ENCODE measurements around the gene INPP4B. TPM values are rescaled to one million over a fixed set of nuclear protein-coding genes. Genes with fewer than 3 reads are reported as not detected.
A peak's percentile ranks its signal among the peaks of the same experiment; 100 is the strongest.

Gene INPP4B
- total RNA-seq, 1 experiment from 2014 or later, result 114 TPM

DNA sequence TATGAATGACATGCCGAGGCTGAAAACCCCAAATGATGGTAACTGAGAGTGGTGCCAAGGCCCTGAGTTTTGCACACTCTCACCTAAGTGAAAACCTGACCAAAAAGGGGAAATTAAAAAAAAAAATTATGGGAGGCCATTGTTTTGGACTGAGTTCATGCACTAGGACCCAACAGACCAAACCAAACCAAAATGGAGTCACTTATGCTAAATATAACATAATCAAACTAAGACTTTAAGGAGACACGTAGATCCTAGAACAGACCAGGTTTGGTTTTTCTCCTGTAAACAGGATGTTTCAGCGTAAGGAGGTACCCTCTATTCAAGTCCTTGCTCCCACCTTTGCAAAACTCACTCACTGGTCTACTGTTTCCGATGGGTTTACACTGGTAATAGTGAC lies 453.0 kb downstream of the INPP4B start:
- no TSS peak for BruUV-seq (replicated peaks)
- no peaks in the 10 kb centered on the region for H3K27me3 Mint-ChIP-seq (ENCODE audit: unreplicated experiment)
- peaks cover 20% of the 10 kb centered on the region for H3K36me3 Mint-ChIP-seq (ENCODE audit: insufficient read depth, unreplicated experiment)

DNA sequence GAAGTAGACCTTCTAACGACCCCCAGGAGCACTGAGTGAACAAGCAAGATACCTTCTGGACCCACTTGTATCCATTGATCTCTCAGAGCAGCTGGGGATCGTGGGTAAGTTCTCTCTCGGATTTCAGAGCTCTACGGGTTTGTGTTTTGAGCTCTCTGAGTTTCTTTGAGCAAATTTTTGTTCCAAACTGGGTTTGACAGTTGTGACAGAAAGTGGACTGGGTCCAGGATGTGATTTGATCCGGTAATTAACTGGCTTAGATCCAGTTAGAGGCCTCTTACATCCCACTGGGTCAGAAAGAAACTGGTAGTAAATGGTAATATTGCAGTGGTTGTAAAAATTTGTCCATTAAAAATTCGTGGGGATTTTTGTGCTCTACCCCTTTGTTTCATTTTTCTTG lies 459.2 kb downstream of the INPP4B start:
- H3K27me3 Mint-ChIP-seq (ENCODE audit: unreplicated experiment), result no peaks in the 10 kb centered on the region

More for the DNA sequence above, 453.0 kb downstream of the INPP4B start:
- TF ChIP-seq, protein P1, sequence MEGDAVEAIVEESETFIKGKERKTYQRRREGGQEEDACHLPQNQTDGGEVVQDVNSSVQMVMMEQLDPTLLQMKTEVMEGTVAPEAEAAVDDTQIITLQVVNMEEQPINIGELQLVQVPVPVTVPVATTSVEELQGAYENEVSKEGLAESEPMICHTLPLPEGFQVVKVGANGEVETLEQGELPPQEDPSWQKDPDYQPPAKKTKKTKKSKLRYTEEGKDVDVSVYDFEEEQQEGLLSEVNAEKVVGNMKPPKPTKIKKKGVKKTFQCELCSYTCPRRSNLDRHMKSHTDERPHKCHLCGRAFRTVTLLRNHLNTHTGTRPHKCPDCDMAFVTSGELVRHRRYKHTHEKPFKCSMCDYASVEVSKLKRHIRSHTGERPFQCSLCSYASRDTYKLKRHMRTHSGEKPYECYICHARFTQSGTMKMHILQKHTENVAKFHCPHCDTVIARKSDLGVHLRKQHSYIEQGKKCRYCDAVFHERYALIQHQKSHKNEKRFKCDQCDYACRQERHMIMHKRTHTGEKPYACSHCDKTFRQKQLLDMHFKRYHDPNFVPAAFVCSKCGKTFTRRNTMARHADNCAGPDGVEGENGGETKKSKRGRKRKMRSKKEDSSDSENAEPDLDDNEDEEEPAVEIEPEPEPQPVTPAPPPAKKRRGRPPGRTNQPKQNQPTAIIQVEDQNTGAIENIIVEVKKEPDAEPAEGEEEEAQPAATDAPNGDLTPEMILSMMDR (IDR thresholded peaks at IDR 0.05; ENCODE audit: unreplicated experiment), result no peak
- CTCF ChIA-PET, result no interaction called here
- intact Hi-C loops (cut with micrococcal nuclease; ENCODE audit: unreplicated experiment), result no loop called here
- Mint-ChIP-seq H3K4me3 (ENCODE audit: low read depth, unreplicated experiment) (no peak overlapping the region), H3K9me3 (ENCODE audit: low read depth, unreplicated experiment) (no peaks in the 10 kb centered on the region), H3K4me1 (ENCODE audit: low read depth, unreplicated experiment) (peaks cover 22% of the 10 kb centered on the region), H3K27ac (ENCODE audit: unreplicated experiment) (no peak overlapping the region)
- DNase-seq, result no peak

DNA sequence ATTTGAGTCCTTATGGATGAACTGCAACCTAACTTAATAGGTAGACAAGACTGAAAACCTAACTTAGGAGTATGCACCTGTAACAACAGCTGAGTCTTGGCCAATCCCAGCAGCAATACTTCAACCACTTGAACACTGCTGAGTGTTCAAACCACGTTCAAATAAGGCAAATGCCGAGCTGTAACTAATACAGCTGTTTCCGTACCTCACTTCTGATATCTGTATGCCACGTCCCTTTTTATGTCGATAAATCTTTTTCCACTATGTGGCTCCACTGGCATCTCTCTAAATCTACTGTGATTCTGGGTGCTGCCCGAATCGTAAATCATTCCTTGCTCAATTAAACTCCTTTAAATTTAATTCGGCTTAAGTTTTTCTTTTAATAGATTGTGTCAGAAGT lies 459.7 kb downstream of the INPP4B start:
- no peak for DNase-seq
- intact Hi-C loops (cut with micrococcal nuclease; ENCODE audit: unreplicated experiment), result no loop called here
- Mint-ChIP-seq H3K27me3 (ENCODE audit: unreplicated experiment) (no peaks in the 10 kb centered on the region), H3K4me1 (ENCODE audit: low read depth, unreplicated experiment) (peaks cover 10% of the 10 kb centered on the region), H3K9me3 (ENCODE audit: low read depth, unreplicated experiment) (no peaks in the 10 kb centered on the region), H3K4me3 (ENCODE audit: low read depth, unreplicated experiment) (no peak overlapping the region), H3K36me3 (ENCODE audit: insufficient read depth, unreplicated experiment) (peaks cover 11% of the 10 kb centered on the region), H3K27ac (ENCODE audit: unreplicated experiment) (no peak overlapping the region)
- no TSS peak for BruUV-seq (replicated peaks)
- TF ChIP-seq, protein P1 (IDR thresholded peaks at IDR 0.05; ENCODE audit: unreplicated experiment), result no peak
- CTCF ChIA-PET, result no interaction called here

More for the DNA sequence above, 459.2 kb downstream of the INPP4B start:
- CTCF ChIA-PET, result no interaction called here
- BruUV-seq (replicated peaks), result no TSS peak
- Mint-ChIP-seq H3K27ac (ENCODE audit: unreplicated experiment) (no peak overlapping the region), H3K9me3 (ENCODE audit: low read depth, unreplicated experiment) (no peaks in the 10 kb centered on the region), H3K4me1 (ENCODE audit: low read depth, unreplicated experiment) (peaks cover 10% of the 10 kb centered on the region), H3K36me3 (ENCODE audit: insufficient read depth, unreplicated experiment) (peaks cover 11% of the 10 kb centered on the region), H3K4me3 (ENCODE audit: low read depth, unreplicated experiment) (no peak overlapping the region)
- intact Hi-C loops (cut with micrococcal nuclease; ENCODE audit: unreplicated experiment), result no loop called here
- TF ChIP-seq, protein P1 (IDR thresholded peaks at IDR 0.05; ENCODE audit: unreplicated experiment), result no peak
- no peak for DNase-seq

DNA sequence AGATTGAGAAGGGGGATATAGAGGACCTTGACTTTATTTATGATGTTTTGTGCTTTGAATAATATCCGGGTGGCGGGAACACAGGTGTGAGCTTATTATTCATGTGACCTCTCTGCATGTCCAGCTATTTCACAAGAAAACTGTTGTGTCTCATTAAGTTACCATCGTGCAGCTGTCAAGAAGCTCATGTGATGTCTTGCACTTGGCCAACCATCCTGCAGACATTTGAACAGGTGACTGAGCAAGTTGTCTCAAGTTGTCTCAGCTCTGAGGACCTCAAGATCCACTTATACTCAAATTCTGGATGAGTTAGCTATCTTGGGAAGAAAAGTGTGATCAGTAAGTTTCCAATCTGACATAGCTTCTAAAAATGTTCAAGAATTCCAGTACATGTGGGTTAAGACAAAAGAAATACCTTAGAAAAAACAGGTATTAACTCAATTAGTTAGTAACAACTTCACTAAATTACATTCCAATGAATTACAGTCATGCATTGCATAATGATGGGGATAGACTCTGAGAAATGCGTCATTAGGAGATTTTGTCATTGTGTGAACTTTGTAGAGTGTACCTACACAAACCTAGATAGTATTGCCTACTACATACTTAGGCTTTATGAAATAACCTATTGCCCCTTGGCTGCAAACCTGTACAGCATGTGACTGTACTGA lies 462.2 kb downstream of the INPP4B start:
- Mint-ChIP-seq H3K36me3 (ENCODE audit: insufficient read depth, unreplicated experiment) (peaks cover 20% of the 10 kb centered on the region), H3K27me3 (ENCODE audit: unreplicated experiment) (no peaks in the 10 kb centered on the region), H3K27ac (ENCODE audit: unreplicated experiment) (peak overlapping the region; percentile 22)

More for the DNA sequence above, 462.2 kb downstream of the INPP4B start:
- Mint-ChIP-seq H3K4me1 (ENCODE audit: low read depth, unreplicated experiment) (peaks cover 23% of the 10 kb centered on the region), H3K9me3 (ENCODE audit: low read depth, unreplicated experiment) (no peaks in the 10 kb centered on the region), H3K4me3 (ENCODE audit: low read depth, unreplicated experiment) (no peak overlapping the region)
- DNase-seq, result no peak
- TF ChIP-seq, protein P1 (IDR thresholded peaks at IDR 0.05; ENCODE audit: unreplicated experiment), result no peak
- CTCF ChIA-PET, result interaction anchor here (0.7 kb wide), 1 partner anchor 69 kb away, joined by 3 read pairs; no protein-coding TSS in a partner anchor
- intact Hi-C loops (cut with micrococcal nuclease; ENCODE audit: unreplicated experiment), result no loop called here
- BruUV-seq (replicated peaks), result no TSS peak
